Neural cell (in vitro differentiated cells): ENCODE results near the gene IQSEC1.

Experiments
- EP300 ChIP-seq: fragments of 450-650 bp; conservative IDR thresholded peaks from 2 replicates; pipeline ENCODE4 v1.6.1; 2014; ENCODE audit warnings: antibody characterized with exemption, mild to moderate bottlenecking, moderate library complexity; ENCODE audit not compliant: poor library complexity, severe bottlenecking
- EZH2 ChIP-seq: fragments of 200-600, 300-800 bp; shearing (Covaris generic), sonication (generic); IDR thresholded peaks from 2 replicates; pipeline ENCODE4 v1.6.1; 2014; ENCODE audit warnings: antibody characterized with exemption, low read length, borderline replicate concordance, mild to moderate bottlenecking; ENCODE audit not compliant: insufficient read depth, poor library complexity, severe bottlenecking
- MXI1 ChIP-seq: fragments of 450-650 bp; conservative IDR thresholded peaks from 2 replicates; pipeline ENCODE4 v1.6.1; 2014; ENCODE audit warnings: antibody characterized with exemption, mild to moderate bottlenecking; ENCODE audit not compliant: poor library complexity, severe bottlenecking
- POLR2AphosphoS5 ChIP-seq: IDR thresholded peaks from 2 replicates; pipeline ENCODE4 v1.6.1; 2012
- RAD21 ChIP-seq: fragments of 450-650 bp; conservative IDR thresholded peaks from 2 replicates; pipeline ENCODE4 v1.6.1; 2014; ENCODE audit warnings: antibody characterized with exemption, mild to moderate bottlenecking, moderate library complexity
- SMC3 ChIP-seq: fragments of 450-650 bp; conservative IDR thresholded peaks from 2 replicates; pipeline ENCODE4 v1.6.1; 2014; ENCODE audit warnings: antibody characterized with exemption, mild to moderate bottlenecking, moderate library complexity; ENCODE audit not compliant: poor library complexity
- TAF1 ChIP-seq: IDR thresholded peaks from 2 replicates; pipeline ENCODE4 v1.6.1; 2012; ENCODE audit warnings: low read depth
- TF ChIP-seq, protein P1 (sequence below): fragments of 450-650 bp; IDR thresholded peaks from 2 replicates; pipeline ENCODE4 v1.5.1; 2014; ENCODE audit warnings: antibody characterized with exemption, mild to moderate bottlenecking, moderate library complexity; ENCODE audit not compliant: poor library complexity, severe bottlenecking
- TF ChIP-seq, protein P2 (sequence below): IDR thresholded peaks from 2 replicates; pipeline ENCODE4 v1.6.1; 2012; ENCODE audit warnings: borderline replicate concordance

GRCh38 chr3:12990781-12991480 lies 82.3 kb downstream of the IQSEC1 start:
- TF ChIP-seq, protein P1, sequence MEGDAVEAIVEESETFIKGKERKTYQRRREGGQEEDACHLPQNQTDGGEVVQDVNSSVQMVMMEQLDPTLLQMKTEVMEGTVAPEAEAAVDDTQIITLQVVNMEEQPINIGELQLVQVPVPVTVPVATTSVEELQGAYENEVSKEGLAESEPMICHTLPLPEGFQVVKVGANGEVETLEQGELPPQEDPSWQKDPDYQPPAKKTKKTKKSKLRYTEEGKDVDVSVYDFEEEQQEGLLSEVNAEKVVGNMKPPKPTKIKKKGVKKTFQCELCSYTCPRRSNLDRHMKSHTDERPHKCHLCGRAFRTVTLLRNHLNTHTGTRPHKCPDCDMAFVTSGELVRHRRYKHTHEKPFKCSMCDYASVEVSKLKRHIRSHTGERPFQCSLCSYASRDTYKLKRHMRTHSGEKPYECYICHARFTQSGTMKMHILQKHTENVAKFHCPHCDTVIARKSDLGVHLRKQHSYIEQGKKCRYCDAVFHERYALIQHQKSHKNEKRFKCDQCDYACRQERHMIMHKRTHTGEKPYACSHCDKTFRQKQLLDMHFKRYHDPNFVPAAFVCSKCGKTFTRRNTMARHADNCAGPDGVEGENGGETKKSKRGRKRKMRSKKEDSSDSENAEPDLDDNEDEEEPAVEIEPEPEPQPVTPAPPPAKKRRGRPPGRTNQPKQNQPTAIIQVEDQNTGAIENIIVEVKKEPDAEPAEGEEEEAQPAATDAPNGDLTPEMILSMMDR, result no peak
- TF ChIP-seq RAD21 (no peak), EP300 (no peak), EZH2 (no peak), TAF1 (no peak), SMC3 (no peak), POLR2AphosphoS5 (no peak), MXI1 (no peak)
- TF ChIP-seq, protein P2, sequence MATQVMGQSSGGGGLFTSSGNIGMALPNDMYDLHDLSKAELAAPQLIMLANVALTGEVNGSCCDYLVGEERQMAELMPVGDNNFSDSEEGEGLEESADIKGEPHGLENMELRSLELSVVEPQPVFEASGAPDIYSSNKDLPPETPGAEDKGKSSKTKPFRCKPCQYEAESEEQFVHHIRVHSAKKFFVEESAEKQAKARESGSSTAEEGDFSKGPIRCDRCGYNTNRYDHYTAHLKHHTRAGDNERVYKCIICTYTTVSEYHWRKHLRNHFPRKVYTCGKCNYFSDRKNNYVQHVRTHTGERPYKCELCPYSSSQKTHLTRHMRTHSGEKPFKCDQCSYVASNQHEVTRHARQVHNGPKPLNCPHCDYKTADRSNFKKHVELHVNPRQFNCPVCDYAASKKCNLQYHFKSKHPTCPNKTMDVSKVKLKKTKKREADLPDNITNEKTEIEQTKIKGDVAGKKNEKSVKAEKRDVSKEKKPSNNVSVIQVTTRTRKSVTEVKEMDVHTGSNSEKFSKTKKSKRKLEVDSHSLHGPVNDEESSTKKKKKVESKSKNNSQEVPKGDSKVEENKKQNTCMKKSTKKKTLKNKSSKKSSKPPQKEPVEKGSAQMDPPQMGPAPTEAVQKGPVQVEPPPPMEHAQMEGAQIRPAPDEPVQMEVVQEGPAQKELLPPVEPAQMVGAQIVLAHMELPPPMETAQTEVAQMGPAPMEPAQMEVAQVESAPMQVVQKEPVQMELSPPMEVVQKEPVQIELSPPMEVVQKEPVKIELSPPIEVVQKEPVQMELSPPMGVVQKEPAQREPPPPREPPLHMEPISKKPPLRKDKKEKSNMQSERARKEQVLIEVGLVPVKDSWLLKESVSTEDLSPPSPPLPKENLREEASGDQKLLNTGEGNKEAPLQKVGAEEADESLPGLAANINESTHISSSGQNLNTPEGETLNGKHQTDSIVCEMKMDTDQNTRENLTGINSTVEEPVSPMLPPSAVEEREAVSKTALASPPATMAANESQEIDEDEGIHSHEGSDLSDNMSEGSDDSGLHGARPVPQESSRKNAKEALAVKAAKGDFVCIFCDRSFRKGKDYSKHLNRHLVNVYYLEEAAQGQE, result no peak
